HepG2 (cell line): ENCODE data around the gene CMYA5. TPM values are rescaled to one million over a fixed set of nuclear protein-coding genes. Genes with fewer than 3 reads are reported as not detected.

ENCODE experiments used
- ATAC-seq: fragments of 200-7000 bp; cut with Tn5 transposase; 3 replicates; pipeline ENCODE4 v1.9.1; 2020; ENCODE audit warnings: mild to moderate bottlenecking, moderate library complexity
- BruUV-seq: library from RNA; stranded (reverse); fragments of 400-500 nt; replicated peaks from 2 replicates; lab custom pipeline; 2021; lab: Mats Ljungman, UMichigan
- CTCF ChIA-PET: fragments of 300-600 bp; formaldehyde crosslinking; extraction: SDS; loops from one replicate; lab custom pipeline; 2021; ENCODE audit warnings: low total read pairs, inconsistent platforms, low intra/inter-chr PET ratio; lab: Yijun Ruan, JAX
- POLR2A ChIA-PET: fragments of 350-600 bp; sonication (Branson Sonifier 250); formaldehyde crosslinking; loops from one replicate; lab custom pipeline; 2020; ENCODE audit warnings: antibody characterized with exemption, inconsistent platforms; lab: Yijun Ruan, JAX
- DNase-seq: peaks from one replicate; pipeline ENCODE4 v3.0.0-alpha.2; 2015; ENCODE audit warnings: low spot score
- FAIRE-seq: peaks from 3 replicates; lab custom pipeline; 2011; peaks lifted over from hg19 to GRCh38; lab: Jason Lieb, UNC
- H2AFZ ChIP-seq: one replicate; pipeline ENCODE4 v1.6.1; 2011; ENCODE audit warnings: low read length, inconsistent platforms
- H3K27ac ChIP-seq: fragments of 300-600 bp; 3 replicates; pipeline ENCODE4 v1.8.0; 2011; ENCODE audit warnings: mixed run types, mild to moderate bottlenecking, mixed read lengths, low read length, inconsistent platforms; ENCODE audit not compliant: insufficient read depth; ENCODE audit errors: extremely low read length
- H3K27me3 ChIP-seq, 2 experiments: fragments of 200-600 bp in 1 of 2; 2 replicates in 1 of 2; 3 replicates in 1 of 2; pipeline versions ENCODE4 v1.6.0 to v1.8.0; 2011; ENCODE audit warnings: low read length in 2 of 2, mild to moderate bottlenecking in 2 of 2, moderate library complexity in 2 of 2, inconsistent platforms in 1 of 2; ENCODE audit not compliant: insufficient read depth in 2 of 2, control insufficient read depth in 1 of 2
- H3K36me3 ChIP-seq, 2 experiments: fragments of 200-600 bp in 1 of 2; replicated peaks in 1 of 2; 2 replicates in 1 of 2; 3 replicates in 1 of 2; pipeline versions ENCODE4 v1.5.1 to v1.8.0; 2011; ENCODE audit warnings: low read length in 2 of 2, inconsistent platforms in 1 of 2; ENCODE audit not compliant: insufficient read depth in 2 of 2, control insufficient read depth in 1 of 2
- H3K4me1 ChIP-seq: 2 replicates; pipeline ENCODE4 v1.5.1; 2012; ENCODE audit warnings: low read length, inconsistent platforms; ENCODE audit not compliant: insufficient read depth
- H3K4me2 ChIP-seq: 2 replicates; pipeline ENCODE4 v1.6.0; 2011; ENCODE audit warnings: low read depth, low read length, inconsistent platforms
- H3K4me3 ChIP-seq, 3 experiments: fragments of 200-600 bp in 1 of 3; sonication (generic), shearing (Covaris generic) in 1 of 3; replicated peaks in 1 of 3; 2 replicates each; pipeline ENCODE4 v1.5.1; 2011 to 2016; ENCODE audit warnings: low read length in 3 of 3, inconsistent platforms in 2 of 3, low read depth in 2 of 3, mild to moderate bottlenecking in 2 of 3, control low read depth in 1 of 3, mixed read lengths in 1 of 3; ENCODE audit not compliant: insufficient read depth in 1 of 3
- H3K79me2 ChIP-seq: one replicate; pipeline ENCODE4 v1.6.1; 2011; ENCODE audit warnings: low read length, inconsistent platforms; ENCODE audit not compliant: insufficient read depth
- H3K9ac ChIP-seq: 2 replicates; pipeline ENCODE4 v1.6.0; 2011; ENCODE audit warnings: mild to moderate bottlenecking, low read depth, low read length, inconsistent platforms; ENCODE audit not compliant: insufficient read depth
- H3K9me3 ChIP-seq: 2 replicates; pipeline ENCODE4 v1.5.1; 2012; ENCODE audit warnings: mild to moderate bottlenecking, low read length
- H4K20me1 ChIP-seq: 2 replicates; pipeline ENCODE4 v1.6.0; 2011; ENCODE audit warnings: inconsistent platforms, mild to moderate bottlenecking, low read length, moderate library complexity; ENCODE audit not compliant: insufficient read depth
- BCL6 ChIP-seq: IDR thresholded peaks from 2 replicates; pipeline ENCODE4 v1.6.1; 2016; ENCODE audit warnings: missing genetic modification reagents, missing compliant biosample characterization
- ESRRA ChIP-seq: sonication (generic); formaldehyde crosslinking; IDR thresholded peaks from 2 replicates; pipeline ENCODE4 v1.5.1; 2020; ENCODE audit warnings: mild to moderate bottlenecking, low read depth, missing genetic modification reagents
- TAF1 ChIP-seq: sonication (generic); formaldehyde crosslinking; IDR thresholded peaks from 2 replicates; pipeline ENCODE4 v1.4.0; 2020; ENCODE audit warnings: missing genetic modification reagents
- ZMYM4 ChIP-seq: sonication (generic); formaldehyde crosslinking; IDR thresholded peaks from 2 replicates; pipeline ENCODE4 v1.8.1; 2023; ENCODE audit warnings: mild to moderate bottlenecking, missing genetic modification reagents
- ZNF550 ChIP-seq: sonication (generic); formaldehyde crosslinking; IDR thresholded peaks from 2 replicates; pipeline ENCODE4 v1.4.0; 2020; ENCODE audit warnings: mild to moderate bottlenecking, missing genetic modification reagents, borderline replicate concordance
- ZNF7 ChIP-seq: IDR thresholded peaks from 2 replicates; pipeline ENCODE4 v1.6.1; 2016; ENCODE audit warnings: missing biosample characterization, missing genetic modification reagents
- ZNF788 ChIP-seq: sonication (generic); formaldehyde crosslinking; IDR thresholded peaks from 2 replicates; pipeline ENCODE4 v1.5.0; 2020; ENCODE audit warnings: mild to moderate bottlenecking, missing genetic modification reagents, borderline replicate concordance
- ZNF879 ChIP-seq: sonication (generic); formaldehyde crosslinking; IDR thresholded peaks from 2 replicates; pipeline ENCODE4 v1.8.1; 2023; ENCODE audit warnings: missing genetic modification reagents
- WGBS: methylation state at CpG from one replicate; pipeline ENCODE4 v1.1.6; 2017; ENCODE audit warnings: low lambda C conversion rate; 5-methylcytosine and 5-hydroxymethylcytosine counted together
- in situ Hi-C: cut with HindIII; loops from 2 replicates; pipeline ENCODE4 v1.10.0; 2017; ENCODE audit warnings: low pct_unique_long_range_greater_than_20kb; ENCODE audit not compliant: extremely low pct_ligation_motif_present
- intact Hi-C: fragments of 100-400 bp; cut with micrococcal nuclease; formaldehyde crosslinking; loops from one replicate; pipeline ENCODE4 v1.10.0; 2022; ENCODE audit not compliant: unreplicated experiment
- polyA plus RNA-seq, 8 experiments: library from polyadenylated mRNA; depleted of rRNA in 3 of 8; stranded (reverse) in 7 of 8; unstranded in 1 of 8; fragments of >200 nt; fragmentation: Illumina TruSeq in 4 of 8; extraction: Trizol in 4 of 8; gene quantifications; 2 replicates each; pipeline versions ENCODE4 v1.2.1 to v1.2.3, GENCODE V29; 2011 to 2016; ENCODE audit warnings: low read depth in 4 of 8, missing spikeins in 1 of 8, mixed read lengths in 1 of 8; ENCODE audit not compliant: insufficient read depth in 1 of 8
- total RNA-seq, 5 experiments: library from RNA; depleted of rRNA; stranded (reverse); fragments of >200 nt; fragmentation: Illumina TruSeq; extraction: Trizol; gene quantifications; 2 replicates each; pipeline ENCODE4 v1.2.3, GENCODE V29; 2016; ENCODE audit warnings: low read depth in 1 of 5
- TF ChIP-seq, protein P1 (sequence below): sonication (generic); formaldehyde crosslinking; conservative IDR thresholded peaks from 2 replicates; pipeline ENCODE4 v1.4.0; 2020; ENCODE audit warnings: missing genetic modification reagents
- TF ChIP-seq, protein P2 (sequence below): sonication (generic); formaldehyde crosslinking; conservative IDR thresholded peaks from 2 replicates; pipeline ENCODE4 v1.4.0; 2020; ENCODE audit warnings: missing genetic modification reagents
- TF ChIP-seq, protein P3 (sequence below): sonication (generic); formaldehyde crosslinking; IDR thresholded peaks from 2 replicates; pipeline ENCODE4 v1.5.1; 2020; ENCODE audit warnings: missing genetic modification reagents, mild to moderate bottlenecking, borderline replicate concordance

The CMYA5 gene
- total and polyA plus RNA-seq, 2 of the 13 experiments (the other 11 are each of a cell fraction or from before 2014, with no cell fraction given): 0.13 to 0.51 TPM

DNA sequence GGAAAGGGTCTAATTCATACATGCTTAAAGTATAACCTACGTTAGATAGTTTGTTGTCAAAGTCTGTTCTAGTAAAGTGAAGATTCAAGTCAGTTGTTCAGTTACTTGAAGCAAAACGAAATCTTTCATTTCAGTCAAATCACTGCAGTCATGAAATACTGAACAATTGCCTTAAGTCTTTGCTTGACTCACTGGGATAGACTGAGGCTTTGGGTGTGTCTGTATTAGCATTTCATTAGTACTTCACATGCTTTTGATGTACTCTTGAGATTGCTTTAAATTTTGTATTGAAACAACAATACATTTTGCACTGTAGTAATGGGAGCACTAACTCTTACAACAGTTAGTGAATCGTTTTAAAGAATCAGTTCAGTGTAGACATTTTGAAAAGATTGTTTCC, 4.0 kb upstream of the CMYA5 start:
- ATAC-seq (no peak), DNase-seq (no peak), FAIRE-seq (no peak)
- in situ Hi-C loops: no loop called here
- no peak overlapping the region for H3K27ac ChIP-seq
- TF ChIP-seq, protein P1, sequence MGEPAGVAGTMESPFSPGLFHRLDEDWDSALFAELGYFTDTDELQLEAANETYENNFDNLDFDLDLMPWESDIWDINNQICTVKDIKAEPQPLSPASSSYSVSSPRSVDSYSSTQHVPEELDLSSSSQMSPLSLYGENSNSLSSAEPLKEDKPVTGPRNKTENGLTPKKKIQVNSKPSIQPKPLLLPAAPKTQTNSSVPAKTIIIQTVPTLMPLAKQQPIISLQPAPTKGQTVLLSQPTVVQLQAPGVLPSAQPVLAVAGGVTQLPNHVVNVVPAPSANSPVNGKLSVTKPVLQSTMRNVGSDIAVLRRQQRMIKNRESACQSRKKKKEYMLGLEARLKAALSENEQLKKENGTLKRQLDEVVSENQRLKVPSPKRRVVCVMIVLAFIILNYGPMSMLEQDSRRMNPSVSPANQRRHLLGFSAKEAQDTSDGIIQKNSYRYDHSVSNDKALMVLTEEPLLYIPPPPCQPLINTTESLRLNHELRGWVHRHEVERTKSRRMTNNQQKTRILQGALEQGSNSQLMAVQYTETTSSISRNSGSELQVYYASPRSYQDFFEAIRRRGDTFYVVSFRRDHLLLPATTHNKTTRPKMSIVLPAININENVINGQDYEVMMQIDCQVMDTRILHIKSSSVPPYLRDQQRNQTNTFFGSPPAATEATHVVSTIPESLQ: no peak
- TF ChIP-seq ESRRA (CRISPR knock-in tag) (no peak), BCL6 (CRISPR knock-in tag) (no peak), ZNF550 (CRISPR knock-in tag) (no peak), ZNF879 (CRISPR knock-in tag) (no peak), ZMYM4 (CRISPR knock-in tag) (no peak), ZNF788 (CRISPR knock-in tag) (no peak), TAF1 (CRISPR knock-in tag) (no peak), ZNF7 (no peak)
- TF ChIP-seq, protein P2, sequence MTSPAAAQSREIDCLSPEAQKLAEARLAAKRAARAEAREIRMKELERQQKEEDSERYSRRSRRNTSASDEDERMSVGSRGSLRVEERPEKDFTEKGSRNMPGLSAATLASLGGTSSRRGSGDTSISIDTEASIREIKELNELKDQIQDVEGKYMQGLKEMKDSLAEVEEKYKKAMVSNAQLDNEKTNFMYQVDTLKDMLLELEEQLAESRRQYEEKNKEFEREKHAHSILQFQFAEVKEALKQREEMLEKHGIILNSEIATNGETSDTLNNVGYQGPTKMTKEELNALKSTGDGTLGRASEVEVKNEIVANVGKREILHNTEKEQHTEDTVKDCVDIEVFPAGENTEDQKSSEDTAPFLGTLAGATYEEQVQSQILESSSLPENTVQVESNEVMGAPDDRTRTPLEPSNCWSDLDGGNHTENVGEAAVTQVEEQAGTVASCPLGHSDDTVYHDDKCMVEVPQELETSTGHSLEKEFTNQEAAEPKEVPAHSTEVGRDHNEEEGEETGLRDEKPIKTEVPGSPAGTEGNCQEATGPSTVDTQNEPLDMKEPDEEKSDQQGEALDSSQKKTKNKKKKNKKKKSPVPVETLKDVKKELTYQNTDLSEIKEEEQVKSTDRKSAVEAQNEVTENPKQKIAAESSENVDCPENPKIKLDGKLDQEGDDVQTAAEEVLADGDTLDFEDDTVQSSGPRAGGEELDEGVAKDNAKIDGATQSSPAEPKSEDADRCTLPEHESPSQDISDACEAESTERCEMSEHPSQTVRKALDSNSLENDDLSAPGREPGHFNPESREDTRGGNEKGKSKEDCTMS (CRISPR knock-in tag): no peak
- TF ChIP-seq, protein P3, sequence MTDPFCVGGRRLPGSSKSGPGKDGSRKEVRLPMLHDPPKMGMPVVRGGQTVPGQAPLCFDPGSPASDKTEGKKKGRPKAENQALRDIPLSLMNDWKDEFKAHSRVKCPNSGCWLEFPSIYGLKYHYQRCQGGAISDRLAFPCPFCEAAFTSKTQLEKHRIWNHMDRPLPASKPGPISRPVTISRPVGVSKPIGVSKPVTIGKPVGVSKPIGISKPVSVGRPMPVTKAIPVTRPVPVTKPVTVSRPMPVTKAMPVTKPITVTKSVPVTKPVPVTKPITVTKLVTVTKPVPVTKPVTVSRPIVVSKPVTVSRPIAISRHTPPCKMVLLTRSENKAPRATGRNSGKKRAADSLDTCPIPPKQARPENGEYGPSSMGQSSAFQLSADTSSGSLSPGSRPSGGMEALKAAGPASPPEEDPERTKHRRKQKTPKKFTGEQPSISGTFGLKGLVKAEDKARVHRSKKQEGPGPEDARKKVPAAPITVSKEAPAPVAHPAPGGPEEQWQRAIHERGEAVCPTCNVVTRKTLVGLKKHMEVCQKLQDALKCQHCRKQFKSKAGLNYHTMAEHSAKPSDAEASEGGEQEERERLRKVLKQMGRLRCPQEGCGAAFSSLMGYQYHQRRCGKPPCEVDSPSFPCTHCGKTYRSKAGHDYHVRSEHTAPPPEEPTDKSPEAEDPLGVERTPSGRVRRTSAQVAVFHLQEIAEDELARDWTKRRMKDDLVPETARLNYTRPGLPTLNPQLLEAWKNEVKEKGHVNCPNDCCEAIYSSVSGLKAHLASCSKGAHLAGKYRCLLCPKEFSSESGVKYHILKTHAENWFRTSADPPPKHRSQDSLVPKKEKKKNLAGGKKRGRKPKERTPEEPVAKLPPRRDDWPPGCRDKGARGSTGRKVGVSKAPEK (CRISPR knock-in tag): no peak
- H3K9ac ChIP-seq: no peak overlapping the region
- no peak overlapping the region for H3K4me2 ChIP-seq
- peaks cover 4 to 44% of the 10 kb centered on the region in 2 experiments; a peak in 4 of 5 replicates for H3K36me3 ChIP-seq
- no peaks in the 10 kb centered on the region for H4K20me1 ChIP-seq
- H3K27me3 ChIP-seq: no peaks in the 10 kb centered on the region
- 82% methylated on average over 3 of the region's 3 CpGs for WGBS
- ChIA-PET POLR2A (no interaction called here), CTCF (no interaction called here)
- intact Hi-C loops: no loop called here
- H3K4me1 ChIP-seq: peaks cover 5% of the 10 kb centered on the region
- no peaks in the 10 kb centered on the region for H3K79me2 ChIP-seq
- no peak overlapping the region for H2AFZ ChIP-seq
- no TSS peak for BruUV-seq
- H3K9me3 ChIP-seq: no peaks in the 10 kb centered on the region
- H3K4me3 ChIP-seq: no peak overlapping the region
